Panc1 (cell line): ENCODE measurements around the gene ELFN1. TPM values are rescaled to one million over a fixed set of nuclear protein-coding genes. Genes with fewer than 3 reads are reported as not detected.

ENCODE experiments used
- ATAC-seq: fragments of 200-7000 bp; cut with Tn5 transposase; 2 replicates; pipeline ENCODE4 v1.9.1; 2020; ENCODE audit warnings: mild to moderate bottlenecking, moderate library complexity
- BruUV-seq: library from RNA; stranded (reverse); fragments of 400-500 nt; replicated peaks from 2 replicates; lab custom pipeline; 2021; lab: Mats Ljungman, UMichigan
- CTCF ChIA-PET: fragments of 300-600 bp; sonication (Branson Sonifier 250); formaldehyde crosslinking; loops from one replicate; lab custom pipeline; 2022; ENCODE audit warnings: antibody characterized with exemption; lab: Charles Lee
- POLR2A ChIA-PET: fragments of 300-600 bp; sonication (Branson Sonifier 250); formaldehyde crosslinking; loops from one replicate; lab custom pipeline; 2022; ENCODE audit warnings: antibody characterized with exemption; lab: Charles Lee
- DNase-seq: peaks from one replicate; pipeline ENCODE4 v3.0.0-alpha.2; 2010; ENCODE audit warnings: low read depth, low spot score
- H3K27ac ChIP-seq: 2 replicates; pipeline ENCODE4 v1.5.1; 2011; ENCODE audit warnings: mild to moderate bottlenecking, low read length, inconsistent platforms
- H3K27me3 ChIP-seq: fragments of 200-500 bp; sonication (Bioruptor generic); 2 replicates; pipeline ENCODE4 v1.6.0; 2014; ENCODE audit warnings: low read length, inconsistent platforms; ENCODE audit not compliant: control insufficient read depth, insufficient read depth
- H3K36me3 ChIP-seq: fragments of 200-500 bp; sonication (Bioruptor generic); 2 replicates; pipeline ENCODE4 v1.5.1; 2014; ENCODE audit warnings: inconsistent platforms, mild to moderate bottlenecking, low read length, moderate library complexity; ENCODE audit not compliant: control insufficient read depth, insufficient read depth
- H3K4me1 ChIP-seq: 2 replicates; pipeline ENCODE4 v1.5.1; 2011; ENCODE audit warnings: inconsistent platforms, mild to moderate bottlenecking, low read length, moderate library complexity; ENCODE audit not compliant: control insufficient read depth, insufficient read depth
- H3K4me3 ChIP-seq, 2 experiments: 2 replicates each; pipeline ENCODE4 v1.5.1; 2011 to 2012; ENCODE audit warnings: low read depth in 2 of 2, low read length in 2 of 2, mild to moderate bottlenecking in 2 of 2, inconsistent platforms in 1 of 2, moderate library complexity in 1 of 2
- H3K9me3 ChIP-seq: fragments of 200-500 bp; sonication (Bioruptor generic); 2 replicates; pipeline ENCODE4 v1.5.1; 2014; ENCODE audit warnings: low read depth, mild to moderate bottlenecking, inconsistent platforms, low read length, moderate library complexity; ENCODE audit not compliant: control insufficient read depth, insufficient read depth
- CTCF ChIP-seq: fragments of 450-650 bp; IDR thresholded peaks from 2 replicates; pipeline ENCODE4 v1.5.1; 2017; ENCODE audit warnings: mild to moderate bottlenecking
- POLR2AphosphoS5 ChIP-seq: IDR thresholded peaks from 2 replicates; pipeline ENCODE4 v1.6.1; 2012; ENCODE audit warnings: mild to moderate bottlenecking, low read depth, low read length, moderate library complexity
- REST ChIP-seq, 2 experiments: IDR thresholded peaks; 2 replicates each; pipeline ENCODE4 v1.6.1; 2011 to 2012; ENCODE audit warnings: low read depth in 2 of 2, control low read depth in 1 of 2, low read length in 1 of 2, mild to moderate bottlenecking in 1 of 2, moderate library complexity in 1 of 2; ENCODE audit not compliant: insufficient read depth in 1 of 2
- SIN3A ChIP-seq: IDR thresholded peaks from 2 replicates; pipeline ENCODE4 v1.6.1; 2012; ENCODE audit warnings: low read depth, mild to moderate bottlenecking, low read length, moderate library complexity, borderline replicate concordance; ENCODE audit not compliant: insufficient read depth
- TCF7L2 ChIP-seq: IDR thresholded peaks from 2 replicates; pipeline ENCODE4 v1.6.1; 2011; ENCODE audit warnings: mild to moderate bottlenecking, low read depth, low read length, inconsistent platforms
- in situ Hi-C: cut with HindIII; loops from 2 replicates; pipeline ENCODE4 v1.10.0; 2016; ENCODE audit warnings: low sequenced_read_pairs, low pct_unique_long_range_greater_than_20kb
- intact Hi-C: fragments of 100-400 bp; cut with micrococcal nuclease; formaldehyde crosslinking; loops from one replicate; pipeline ENCODE4 v1.10.0; 2022; ENCODE audit not compliant: unreplicated experiment
- total RNA-seq: library from RNA; stranded (reverse); gene quantifications from one replicate; pipeline ENCODE4 v1.2.1, GENCODE V29; 2021; ENCODE audit not compliant: unreplicated experiment

The ELFN1 gene
- total RNA-seq, 1 experiment from 2014 or later: 39.0 TPM

DNA sequence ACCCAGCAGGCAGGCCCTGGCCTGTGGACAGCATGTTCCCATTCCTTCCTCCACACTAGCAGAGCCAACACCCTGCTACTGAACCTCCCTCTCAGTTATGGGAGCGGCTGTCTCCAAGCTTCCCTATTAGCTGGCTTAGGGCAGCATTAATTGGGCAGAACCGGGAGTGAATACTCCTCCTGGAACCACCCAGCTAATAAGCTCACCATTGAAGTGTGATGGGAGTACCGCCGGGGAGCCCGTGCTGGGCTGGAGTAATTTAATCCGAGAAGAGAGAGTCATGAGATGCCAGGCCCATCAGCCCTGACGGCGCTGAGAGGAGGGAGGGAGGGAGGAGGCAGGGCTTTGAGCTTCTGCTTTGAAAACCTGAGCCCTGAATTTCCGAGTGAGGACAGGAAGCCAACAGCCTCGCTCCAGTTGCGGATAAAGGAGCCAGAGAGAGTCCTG is 31.8 kb upstream of the ELFN1 start:
- DNase-seq (no peak), ATAC-seq (no peak)
- in situ Hi-C loops: no loop called here
- intact Hi-C loops: no loop called here
- H3K9me3 ChIP-seq: no peaks in the 10 kb centered on the region
- peaks cover 6% of the 10 kb centered on the region for H3K4me1 ChIP-seq
- no peak overlapping the region for H3K27ac ChIP-seq
- TF ChIP-seq SIN3A (no peak), TCF7L2 (no peak), CTCF (no peak), POLR2AphosphoS5 (no peak), REST (IDR thresholded peaks at IDR 0.05; ENCODE audit: insufficient read depth in 1 of 2, low read depth in 2 of 2, low read length in 1 of 2) (no peak)
- CTCF ChIA-PET: interaction anchor here (1.2 kb wide), 1 partner anchor 152 kb away, joined by 12 read pairs; no protein-coding TSS in a partner anchor
- no peaks in the 10 kb centered on the region for H3K36me3 ChIP-seq
- no peaks in the 10 kb centered on the region for H3K27me3 ChIP-seq
- POLR2A ChIA-PET: no interaction called here
- BruUV-seq: no TSS peak
- H3K4me3 ChIP-seq: no peak overlapping the region

GRCh38 chr7:1639071-1639470 is 31.0 kb upstream of the ELFN1 start:
- BruUV-seq: no TSS peak
- POLR2A ChIA-PET: no interaction called here
- DNase-seq: no peak

More at GRCh38 chr7:1639071-1639470, 31.0 kb upstream of the ELFN1 start:
- Histone ChIP-seq H3K4me3 (no peak overlapping the region), H3K27me3 (no peaks in the 10 kb centered on the region), H3K27ac (no peak overlapping the region), H3K4me1 (peaks cover 6% of the 10 kb centered on the region), H3K9me3 (no peaks in the 10 kb centered on the region), H3K36me3 (no peaks in the 10 kb centered on the region)
- TF ChIP-seq TCF7L2 (no peak), POLR2AphosphoS5 (no peak), REST (IDR thresholded peaks at IDR 0.05; ENCODE audit: insufficient read depth in 1 of 2, low read depth in 2 of 2, low read length in 1 of 2) (no peak), CTCF (no peak), SIN3A (no peak)
- intact Hi-C loops (no loop called here), in situ Hi-C loops (no loop called here)
- ATAC-seq: no peak
- CTCF ChIA-PET: interaction anchor here (1.2 kb wide), 1 partner anchor 153 kb away, joined by 12 read pairs; no protein-coding TSS in a partner anchor
